OCI-LY1 (cell line): ENCODE measurements around the gene GNS.
"Not testable (repeated sequence)": the region's sequence is repeated elsewhere in the genome, so short reads cannot be mapped to it uniquely, and the experiment has no call there.

Experiments used
- H2AFZ ChIP-seq: fragments of 200-600 bp; sonication (generic), shearing (Covaris generic); 2 replicates; pipeline ENCODE4 v1.6.0; 2014; ENCODE audit warnings: antibody characterized with exemption, mild to moderate bottlenecking, low read length
- H3F3A ChIP-seq: fragments of 200-600 bp; sonication (generic), shearing (Covaris generic); 2 replicates; pipeline ENCODE4 v1.6.0; 2014; ENCODE audit warnings: mild to moderate bottlenecking, antibody characterized with exemption, low read length, moderate library complexity; ENCODE audit not compliant: insufficient read depth
- H3K27ac ChIP-seq: fragments of 200-600 bp; sonication (generic); 2 replicates; pipeline ENCODE4 v1.5.1; 2014; ENCODE audit warnings: low read length, mixed run types, mild to moderate bottlenecking, low read depth; ENCODE audit not compliant: poor library complexity, severe bottlenecking
- H3K27me3 ChIP-seq: fragments of 200-600 bp; sonication (generic); 2 replicates; pipeline ENCODE4 v1.6.0; 2014; ENCODE audit warnings: antibody characterized with exemption, mild to moderate bottlenecking, low read length, moderate library complexity; ENCODE audit not compliant: insufficient read depth
- H3K36me3 ChIP-seq: fragments of 200-600 bp; sonication (generic); 2 replicates; pipeline ENCODE4 v1.6.1; 2014; ENCODE audit warnings: mild to moderate bottlenecking, antibody characterized with exemption, low read length, moderate library complexity, mixed read lengths; ENCODE audit not compliant: insufficient read depth
- H3K4me1 ChIP-seq: fragments of 200-600 bp; sonication (generic); 2 replicates; pipeline ENCODE4 v1.5.1; 2014; ENCODE audit warnings: mild to moderate bottlenecking, low read length, moderate library complexity; ENCODE audit not compliant: insufficient read depth, severe bottlenecking
- H3K4me2 ChIP-seq: fragments of 200-600 bp; sonication (generic), shearing (Covaris generic); 2 replicates; pipeline ENCODE4 v1.6.1; 2014; ENCODE audit warnings: low read length
- H3K4me3 ChIP-seq: fragments of 200-600 bp; sonication (generic); 2 replicates; pipeline ENCODE4 v1.5.1; 2014; ENCODE audit warnings: low read length, low read depth, mild to moderate bottlenecking, mixed read lengths; ENCODE audit not compliant: poor library complexity, severe bottlenecking
- H3K79me2 ChIP-seq: fragments of 200-600 bp; shearing (Covaris generic); 2 replicates; pipeline ENCODE4 v1.6.1; 2016; ENCODE audit warnings: mixed run types, low read length, mixed read lengths; ENCODE audit not compliant: insufficient read depth
- H3K9ac ChIP-seq: fragments of 200-600 bp; sonication (generic), shearing (Covaris generic); 2 replicates; pipeline ENCODE4 v1.6.1; 2014; ENCODE audit warnings: mild to moderate bottlenecking, low read length, mixed read lengths
- H3K9me2 ChIP-seq: fragments of 200-600 bp; sonication (generic), shearing (Covaris generic); 2 replicates; pipeline ENCODE4 v1.6.1; 2014; ENCODE audit warnings: low read depth, mild to moderate bottlenecking, low read length, mixed read lengths
- H3K9me3 ChIP-seq: fragments of 200-600 bp; shearing (Covaris generic); 2 replicates; pipeline ENCODE4 v1.6.1; 2014; ENCODE audit warnings: low read length, mixed read lengths
- H4K20me1 ChIP-seq: fragments of 200-600 bp; sonication (generic), shearing (Covaris generic); 2 replicates; pipeline ENCODE4 v1.6.0; 2016; ENCODE audit warnings: mild to moderate bottlenecking, low read length; ENCODE audit not compliant: insufficient read depth
- EZH2 ChIP-seq: fragments of 200-600 bp; sonication (generic), shearing (Covaris generic); IDR thresholded peaks from 2 replicates; pipeline ENCODE4 v1.8.0; 2017; ENCODE audit warnings: borderline replicate concordance, mixed run types, mild to moderate bottlenecking, antibody characterized with exemption, low read length, moderate library complexity, mixed read lengths
- TF ChIP-seq, protein P1 (sequence below): fragments of 200-600 bp; sonication (generic), shearing (Covaris generic); IDR thresholded peaks from 2 replicates; pipeline ENCODE4 v1.5.1; 2017; ENCODE audit warnings: mild to moderate bottlenecking, antibody characterized with exemption, low read length, moderate library complexity, mixed read lengths

Gene GNS

DNA sequence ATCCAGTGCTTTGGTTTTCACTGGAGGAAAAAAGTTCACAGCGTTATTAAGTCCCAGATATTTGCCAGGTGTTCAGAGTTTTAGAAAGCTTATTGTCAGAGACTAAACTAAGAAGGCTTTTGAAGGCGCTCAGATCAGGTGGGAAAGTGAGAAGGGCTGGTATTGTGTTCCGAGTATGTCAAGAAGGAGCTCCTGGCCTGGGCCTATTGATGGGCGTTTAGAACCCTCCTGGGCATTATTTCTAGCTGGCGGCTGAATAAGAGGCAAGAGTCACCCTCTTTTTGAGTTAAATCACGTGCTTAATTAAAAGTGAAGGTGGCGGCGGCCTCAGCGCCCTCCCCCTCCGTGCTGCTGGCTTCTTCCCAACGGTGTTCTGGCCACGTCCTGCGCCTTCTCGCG is 20.9 kb upstream of the GNS start:
- no peak overlapping the region for H3K9ac ChIP-seq
- TF ChIP-seq, protein P1, sequence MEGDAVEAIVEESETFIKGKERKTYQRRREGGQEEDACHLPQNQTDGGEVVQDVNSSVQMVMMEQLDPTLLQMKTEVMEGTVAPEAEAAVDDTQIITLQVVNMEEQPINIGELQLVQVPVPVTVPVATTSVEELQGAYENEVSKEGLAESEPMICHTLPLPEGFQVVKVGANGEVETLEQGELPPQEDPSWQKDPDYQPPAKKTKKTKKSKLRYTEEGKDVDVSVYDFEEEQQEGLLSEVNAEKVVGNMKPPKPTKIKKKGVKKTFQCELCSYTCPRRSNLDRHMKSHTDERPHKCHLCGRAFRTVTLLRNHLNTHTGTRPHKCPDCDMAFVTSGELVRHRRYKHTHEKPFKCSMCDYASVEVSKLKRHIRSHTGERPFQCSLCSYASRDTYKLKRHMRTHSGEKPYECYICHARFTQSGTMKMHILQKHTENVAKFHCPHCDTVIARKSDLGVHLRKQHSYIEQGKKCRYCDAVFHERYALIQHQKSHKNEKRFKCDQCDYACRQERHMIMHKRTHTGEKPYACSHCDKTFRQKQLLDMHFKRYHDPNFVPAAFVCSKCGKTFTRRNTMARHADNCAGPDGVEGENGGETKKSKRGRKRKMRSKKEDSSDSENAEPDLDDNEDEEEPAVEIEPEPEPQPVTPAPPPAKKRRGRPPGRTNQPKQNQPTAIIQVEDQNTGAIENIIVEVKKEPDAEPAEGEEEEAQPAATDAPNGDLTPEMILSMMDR = no peak
- TF ChIP-seq EZH2 = no peak
- H3K4me2 ChIP-seq = peak overlapping the region; percentile 70
- H4K20me1 ChIP-seq = no peaks in the 10 kb centered on the region
- no peak overlapping the region for H3K27ac ChIP-seq
- no peaks in the 10 kb centered on the region; the same call in 1 of the 2 replicates for H3K36me3 ChIP-seq
- peak overlapping the region; percentile 57 for H3K4me3 ChIP-seq
- H3K9me3 ChIP-seq = no peaks in the 10 kb centered on the region
- H3F3A ChIP-seq = no peaks in the 10 kb centered on the region; the same call in 1 of the 2 replicates
- H3K4me1 ChIP-seq = peaks cover 18% of the 10 kb centered on the region
- H3K27me3 ChIP-seq = peaks cover 3% of the 10 kb centered on the region
- no peaks in the 10 kb centered on the region for H3K79me2 ChIP-seq
- no peak overlapping the region for H2AFZ ChIP-seq
- H3K9me2 ChIP-seq = no peaks in the 10 kb centered on the region

DNA sequence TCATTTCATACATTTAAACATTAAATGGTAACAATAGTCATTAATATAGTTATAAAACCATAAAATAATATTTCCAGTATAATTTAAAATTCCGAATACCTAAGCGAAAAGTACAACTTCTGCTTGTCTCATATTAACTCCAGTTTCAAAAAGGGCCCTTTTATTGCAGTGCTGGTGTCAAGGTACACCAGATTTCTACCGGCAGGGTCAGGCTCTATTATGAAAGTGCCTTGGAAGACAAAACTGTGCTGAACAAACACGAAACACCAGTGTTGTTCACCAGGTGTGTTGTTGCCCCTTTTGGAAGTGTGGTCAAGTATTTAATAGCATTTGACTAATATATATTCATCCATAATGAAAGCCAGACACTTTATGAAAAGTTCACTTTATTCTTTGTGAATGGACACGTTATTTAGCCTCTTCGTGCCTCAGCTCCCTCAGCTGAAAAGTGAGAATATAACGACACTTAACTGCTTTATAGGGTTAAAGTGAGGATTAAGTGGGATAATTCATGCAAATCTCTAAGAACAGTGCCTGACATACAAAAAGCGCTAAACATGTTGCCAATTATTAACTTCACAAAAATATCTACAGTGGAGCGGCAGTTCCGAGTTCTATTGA is 20.3 kb upstream of the GNS start:
- H3K4me3 ChIP-seq = no peak overlapping the region
- H3K9ac ChIP-seq = no peak overlapping the region
- H3K9me2 ChIP-seq = no peaks in the 10 kb centered on the region
- peaks cover 3% of the 10 kb centered on the region for H3K27me3 ChIP-seq
- no peaks in the 10 kb centered on the region for H4K20me1 ChIP-seq
- H3K79me2 ChIP-seq = no peaks in the 10 kb centered on the region
- no peak overlapping the region for H3K27ac ChIP-seq
- no peak for TF ChIP-seq EZH2
- TF ChIP-seq, protein P1 = no peak
- no peaks in the 10 kb centered on the region; the same call in 1 of the 2 replicates for H3F3A ChIP-seq
- H2AFZ ChIP-seq = no peak overlapping the region
- peaks cover 18% of the 10 kb centered on the region for H3K4me1 ChIP-seq
- H3K4me2 ChIP-seq = no peak overlapping the region
- H3K9me3 ChIP-seq = no peaks in the 10 kb centered on the region
- no peaks in the 10 kb centered on the region; the same call in 1 of the 2 replicates for H3K36me3 ChIP-seq

DNA sequence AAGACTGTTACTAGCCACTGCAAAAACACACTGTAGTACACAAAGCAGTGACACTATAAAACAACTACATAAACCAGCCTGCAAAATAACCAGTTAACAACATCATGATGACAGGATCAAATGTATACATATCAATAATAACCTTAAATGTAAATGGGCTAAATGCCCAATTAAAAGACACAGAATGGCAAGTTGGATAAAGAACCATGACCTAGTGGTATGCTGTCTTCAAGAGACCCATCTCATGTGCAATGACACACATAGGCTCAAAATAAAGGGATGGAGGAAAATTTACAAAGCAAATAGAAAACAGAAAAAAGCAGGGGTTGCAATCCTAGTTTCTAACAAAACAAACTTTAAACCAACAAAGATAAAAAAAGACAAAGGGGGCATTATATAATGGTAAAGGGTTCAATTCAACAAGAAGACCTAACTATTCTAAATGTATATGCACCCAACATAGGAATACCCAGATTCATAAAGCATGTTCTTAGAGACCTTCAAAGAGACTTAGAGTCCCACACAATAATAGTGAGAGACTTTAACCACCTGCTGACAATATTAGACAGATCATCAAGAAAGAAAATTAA is 16.0 kb upstream of the GNS start:
- H3K4me2 ChIP-seq, H3K27me3 ChIP-seq, H3K9me3 ChIP-seq, H3F3A ChIP-seq, H4K20me1 ChIP-seq, H3K36me3 ChIP-seq, H3K9ac ChIP-seq, H3K79me2 ChIP-seq, H3K4me1 ChIP-seq, H3K4me3 ChIP-seq, H3K9me2 ChIP-seq, H2AFZ ChIP-seq, H3K27ac ChIP-seq: not testable (repeated sequence)

DNA sequence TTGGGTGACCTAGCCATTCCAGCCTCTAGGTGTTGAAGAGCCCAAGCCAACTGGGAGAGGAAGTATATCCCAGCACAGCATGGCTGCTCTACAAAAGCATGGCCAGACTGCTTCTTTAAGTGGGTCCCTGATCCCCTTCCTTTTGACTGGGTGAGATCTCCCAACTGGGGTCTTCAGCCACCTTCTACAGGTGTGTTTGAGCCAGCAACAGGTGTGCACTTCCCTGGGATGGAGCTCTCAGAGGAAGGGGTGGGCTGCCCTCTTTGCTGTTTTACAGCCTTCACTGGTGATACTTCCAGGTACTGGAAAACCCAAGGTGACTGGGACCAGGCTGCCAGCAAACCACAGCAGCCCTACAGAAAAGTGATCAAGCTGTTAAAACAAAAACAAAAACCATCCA is 14.2 kb upstream of the GNS start:
- H2AFZ ChIP-seq = no peak overlapping the region
- TF ChIP-seq, protein P1 = no peak
- TF ChIP-seq EZH2 = no peak
- no peaks in the 10 kb centered on the region for H3K9me2 ChIP-seq
- H3K27me3 ChIP-seq = peaks cover 5% of the 10 kb centered on the region; the same call in 1 of the 2 replicates
- no peaks in the 10 kb centered on the region for H3K9me3 ChIP-seq
- H3K4me3 ChIP-seq = no peak overlapping the region
- no peak overlapping the region for H3K9ac ChIP-seq
- no peaks in the 10 kb centered on the region for H3K4me1 ChIP-seq
- no peaks in the 10 kb centered on the region; the same call in 1 of the 2 replicates for H3K36me3 ChIP-seq
- no peak overlapping the region for H3K4me2 ChIP-seq
- H4K20me1 ChIP-seq = no peaks in the 10 kb centered on the region
- H3K27ac ChIP-seq = no peak overlapping the region
- no peaks in the 10 kb centered on the region for H3K79me2 ChIP-seq
- H3F3A ChIP-seq = no peaks in the 10 kb centered on the region
